ENCODE results near the gene STARD13.

The STARD13 gene

GRCh38 chr13:33112766-33113165 is 172.8 kb downstream of the STARD13 start:
- no peak for DNase-seq (ENCODE audit: low spot score)

DNA sequence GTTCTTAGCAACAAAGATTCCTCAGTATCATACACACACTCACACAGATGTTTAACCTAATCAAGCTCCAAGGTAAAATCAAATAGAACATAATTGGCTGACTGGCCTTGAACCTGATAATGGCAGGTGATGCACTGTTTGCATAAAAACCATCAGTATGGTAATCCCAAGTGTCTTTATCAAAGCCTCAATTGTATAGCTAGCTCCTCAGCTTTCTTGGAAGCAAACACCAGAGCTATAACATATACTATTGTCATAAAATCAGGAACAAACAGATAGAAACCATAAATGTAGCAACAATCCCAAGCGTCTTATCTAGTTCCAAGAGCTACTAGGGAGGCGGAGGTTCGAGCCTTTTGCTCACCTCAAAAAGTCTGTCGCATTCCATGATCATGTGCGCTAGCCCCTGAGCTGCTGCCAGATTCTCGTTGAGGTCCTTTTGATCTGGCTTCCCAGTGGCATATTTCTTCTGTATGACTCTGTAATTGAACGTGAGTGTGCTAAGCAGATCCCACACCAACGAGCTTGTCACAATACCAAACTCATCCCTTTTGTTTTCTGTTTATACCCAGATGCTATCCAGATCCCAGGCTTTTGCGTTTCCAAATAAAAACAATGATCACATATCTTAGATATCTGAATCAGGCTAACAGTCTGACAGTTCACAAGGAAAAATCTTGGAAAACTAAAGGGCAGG is 174.0 kb downstream of the STARD13 start:
- DNase-seq (ENCODE audit: low spot score) = peak; percentile 6

GRCh38 chr13:33110713-33111413 is 174.7 kb downstream of the STARD13 start:
- peak; percentile 69 for DNase-seq (ENCODE audit: low spot score)

- DNase-seq (ENCODE audit: low spot score) = peak; percentile 27
Observed at GRCh38 chr13:33110386-33110712, 175.2 kb downstream of the STARD13 start.

DNA sequence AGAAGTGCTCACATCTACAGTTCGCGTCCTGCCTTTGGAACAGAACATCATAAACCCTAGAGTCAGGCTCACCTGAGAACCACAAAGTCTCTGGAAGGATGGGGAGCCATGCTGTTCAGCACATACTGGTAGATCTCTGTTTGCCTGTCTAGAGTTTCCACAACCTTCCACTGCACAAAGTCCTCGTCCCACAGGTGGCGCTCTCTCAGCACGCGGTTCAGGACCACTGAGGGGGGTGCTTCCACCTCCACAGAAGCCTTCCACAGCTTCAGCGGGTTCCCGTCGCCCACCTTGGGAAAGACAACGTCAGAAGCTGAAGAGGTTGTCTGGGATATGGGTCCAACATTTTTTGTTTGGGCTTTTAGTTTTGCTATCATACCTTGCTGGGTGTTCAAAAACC is 175.8 kb downstream of the STARD13 start:
- DNase-seq (ENCODE audit: low spot score) = peak; percentile 59

GRCh38 chr13:33109271-33109697 is 176.3 kb downstream of the STARD13 start:
- DNase-seq (ENCODE audit: low spot score) = peak; percentile 26

DNA sequence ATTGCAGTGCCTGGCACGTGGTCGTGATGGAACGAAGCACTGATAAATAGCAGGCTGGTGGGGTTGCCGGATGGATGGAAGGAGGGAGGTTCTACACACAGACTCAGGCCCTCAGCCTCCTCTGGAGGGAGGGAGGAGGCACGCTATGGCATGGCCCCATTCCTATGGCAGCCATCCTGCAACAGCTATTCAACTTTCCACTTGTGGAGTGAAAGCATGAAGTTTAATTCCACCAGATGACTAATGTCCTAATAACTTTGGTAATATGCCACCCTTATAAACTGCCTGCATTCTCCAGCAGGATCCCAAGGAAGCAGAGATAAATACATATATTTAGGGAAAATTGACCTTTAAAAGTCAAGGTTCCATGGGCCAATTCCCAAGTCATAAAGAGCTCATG is 176.9 kb downstream of the STARD13 start:
- no peak for DNase-seq (ENCODE audit: low spot score)

- no peak for DNase-seq (ENCODE audit: low spot score)
Observed at GRCh38 chr13:33107361-33107760, 178.2 kb downstream of the STARD13 start.

DNA sequence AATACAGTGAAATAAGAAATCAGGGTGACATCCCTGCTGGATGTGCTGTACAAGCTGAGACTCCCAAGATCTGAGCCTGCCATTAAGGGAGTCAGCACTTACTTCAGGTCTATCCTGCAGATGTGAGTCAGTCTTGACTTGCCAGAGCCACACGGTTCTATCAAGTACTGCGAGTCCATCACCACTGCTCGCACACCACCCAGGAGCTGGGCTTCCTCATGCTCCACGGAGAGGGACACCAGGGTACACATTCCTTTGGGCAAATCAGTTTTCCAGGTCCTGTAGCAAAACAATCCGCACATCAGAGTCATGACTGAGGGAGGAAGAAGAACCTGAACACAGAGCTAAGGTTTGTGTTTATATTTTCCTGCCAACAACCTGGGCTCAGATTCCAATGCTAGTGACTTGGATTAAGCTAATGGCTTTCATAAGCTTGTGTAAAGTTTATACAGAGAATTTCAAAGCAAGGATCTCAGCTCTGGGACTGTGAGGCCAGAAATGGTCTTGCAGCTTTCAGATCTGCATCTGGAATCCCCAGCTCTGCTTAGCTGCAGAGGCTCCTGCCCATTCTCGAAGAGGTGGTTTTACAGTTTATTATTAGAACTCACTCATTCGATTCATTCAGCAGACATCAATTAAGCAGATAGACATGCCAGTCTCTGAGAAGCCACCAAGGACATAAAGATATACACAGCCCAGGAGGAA is 178.7 kb downstream of the STARD13 start:
- DNase-seq (ENCODE audit: low spot score) = no peak

DNA sequence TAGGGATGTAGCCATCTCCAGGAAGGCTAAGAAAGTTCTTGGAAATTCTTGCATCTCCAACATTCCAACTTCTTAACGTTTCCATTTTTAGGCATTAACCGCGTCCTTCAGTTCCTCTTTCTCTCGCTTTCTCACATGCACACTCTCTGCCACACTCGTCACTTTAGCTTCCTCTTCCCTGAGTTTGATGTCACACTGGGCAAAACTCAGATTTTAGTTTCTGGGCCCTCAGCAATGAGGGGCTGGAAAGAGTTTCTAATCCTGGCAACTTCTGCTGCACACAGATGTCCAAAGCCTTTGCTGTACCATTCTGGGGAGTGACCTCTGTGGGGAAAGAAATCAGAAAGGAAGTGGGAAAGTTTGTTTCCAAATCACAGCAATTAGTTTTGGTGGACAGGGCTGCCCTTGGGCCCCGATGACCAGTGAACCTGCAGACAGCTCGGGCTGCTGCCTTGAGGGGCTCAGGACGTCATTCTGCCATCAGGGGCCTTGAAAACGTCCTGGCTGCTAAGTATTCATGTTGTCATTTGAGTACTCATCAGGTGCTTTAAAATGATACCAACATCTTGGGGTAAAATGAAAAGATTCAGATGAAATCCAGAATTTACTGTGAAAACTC is 180.1 kb downstream of the STARD13 start:
- no peak for DNase-seq (ENCODE audit: low spot score)

- DNase-seq (ENCODE audit: low spot score) = no peak
Observed at GRCh38 chr13:33103457-33103856, 182.1 kb downstream of the STARD13 start.

GRCh38 chr13:33101835-33102234 is 183.7 kb downstream of the STARD13 start:
- no peak for DNase-seq (ENCODE audit: low spot score)

DNA sequence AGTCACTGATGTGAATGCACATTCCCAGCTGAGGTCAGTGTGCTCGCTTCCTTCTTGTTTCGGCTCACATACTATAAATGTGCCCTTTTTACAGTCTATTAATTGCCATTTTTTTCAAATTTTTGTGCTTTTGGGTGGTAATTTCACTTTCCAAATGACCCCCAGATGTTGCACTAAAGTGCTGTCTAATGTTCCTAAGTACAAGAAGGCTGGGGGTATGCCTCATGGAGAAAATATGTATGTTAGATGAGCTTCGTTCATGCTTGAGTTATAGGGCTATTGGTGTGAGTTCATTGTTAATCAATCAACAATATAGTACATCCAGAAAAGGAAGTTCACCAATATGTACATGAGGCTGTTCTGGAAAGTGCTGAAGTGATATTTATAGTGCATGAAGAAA is 184.7 kb downstream of the STARD13 start:
- DNase-seq (ENCODE audit: low spot score) = no peak

- no peak for DNase-seq (ENCODE audit: low spot score)
Observed at GRCh38 chr13:33099860-33100259, 185.7 kb downstream of the STARD13 start.

GRCh38 chr13:33096886-33097605 is 188.5 kb downstream of the STARD13 start:
- DNase-seq (ENCODE audit: low spot score) = no peak

DNA sequence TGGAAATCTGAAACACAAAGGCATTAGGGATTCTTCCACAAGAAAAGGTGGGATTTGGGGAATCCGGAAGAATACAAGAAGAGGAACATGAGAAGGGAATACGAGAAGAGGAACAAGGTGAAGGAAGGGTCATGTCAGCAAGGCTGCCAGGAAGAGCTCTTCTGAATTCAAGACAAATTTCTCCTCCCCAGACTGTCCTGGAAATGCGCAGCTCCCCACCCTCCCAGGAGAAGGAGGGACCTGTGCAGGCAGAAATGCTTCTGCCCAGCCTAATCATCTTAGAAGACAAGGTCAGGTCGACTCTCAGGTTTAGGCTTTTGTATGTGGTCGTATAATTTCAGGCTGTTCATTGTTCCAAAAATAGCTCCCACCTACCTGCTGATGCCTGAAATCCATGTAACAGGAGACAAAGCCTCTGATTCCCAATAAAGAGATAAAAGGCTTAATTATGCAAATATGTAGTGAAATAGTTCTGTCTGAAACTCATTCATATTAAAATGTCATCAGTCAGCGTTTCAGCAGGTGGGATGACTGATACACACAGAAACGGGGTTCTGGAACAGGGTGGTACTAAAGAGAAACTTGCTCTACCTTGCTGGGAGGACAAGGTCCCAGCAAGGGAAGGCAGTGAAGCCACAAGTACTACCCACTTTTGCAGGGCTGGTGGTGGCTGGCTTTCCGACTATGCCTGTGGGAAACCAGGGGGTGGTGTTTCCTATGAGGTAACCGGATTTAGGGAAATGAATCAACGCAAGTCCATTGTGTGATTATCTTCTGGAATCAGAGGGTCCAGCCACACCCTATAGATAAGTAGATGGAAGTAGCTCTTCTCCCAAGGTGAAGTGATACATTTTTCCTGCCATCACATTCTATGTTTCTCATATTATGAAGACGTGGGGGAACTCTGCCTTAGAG is 193.2 kb downstream of the STARD13 start:
- no peak for DNase-seq (ENCODE audit: low spot score)

DNA sequence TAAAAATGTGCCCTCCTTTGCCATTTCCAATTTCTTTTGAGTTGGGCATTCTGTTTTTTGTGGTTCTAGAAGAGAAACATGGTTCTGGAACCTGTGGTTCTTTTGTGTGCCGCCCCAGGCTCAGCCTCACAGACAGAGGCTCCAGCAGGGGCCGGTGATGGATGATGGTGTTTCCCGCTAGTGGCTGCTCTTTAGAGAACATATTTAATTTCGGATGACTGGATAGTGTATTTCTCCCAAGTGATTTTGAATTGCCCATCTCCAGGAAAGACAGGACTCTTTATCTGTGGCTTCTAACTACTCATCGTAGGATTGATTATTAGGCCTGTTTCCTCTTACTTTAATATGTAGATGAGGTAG is 194.2 kb downstream of the STARD13 start:
- DNase-seq (ENCODE audit: low spot score) = no peak

- no peak for DNase-seq (ENCODE audit: low spot score)
Observed at GRCh38 chr13:33090755-33091414, 194.7 kb downstream of the STARD13 start.

DNA sequence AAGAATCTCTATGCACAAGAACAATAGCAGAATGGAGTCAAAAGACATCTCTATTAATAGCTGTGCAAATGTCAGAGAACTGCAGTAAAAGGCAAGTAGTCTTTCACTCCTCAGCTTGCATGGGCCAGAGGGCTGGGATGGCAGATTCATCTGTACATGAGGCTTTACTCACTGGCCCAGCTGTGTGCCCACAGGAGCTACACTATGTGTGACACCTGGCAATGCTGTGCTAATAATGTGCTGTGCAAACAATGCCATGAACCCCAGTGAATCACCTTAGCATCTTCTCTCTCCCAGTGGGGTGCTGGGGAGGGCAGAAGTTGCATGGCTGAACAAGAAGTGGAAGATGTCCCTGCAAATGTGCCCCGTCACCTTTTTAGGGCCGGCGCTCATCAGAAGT is 196.2 kb downstream of the STARD13 start:
- DNase-seq (ENCODE audit: low spot score) = no peak

DNA sequence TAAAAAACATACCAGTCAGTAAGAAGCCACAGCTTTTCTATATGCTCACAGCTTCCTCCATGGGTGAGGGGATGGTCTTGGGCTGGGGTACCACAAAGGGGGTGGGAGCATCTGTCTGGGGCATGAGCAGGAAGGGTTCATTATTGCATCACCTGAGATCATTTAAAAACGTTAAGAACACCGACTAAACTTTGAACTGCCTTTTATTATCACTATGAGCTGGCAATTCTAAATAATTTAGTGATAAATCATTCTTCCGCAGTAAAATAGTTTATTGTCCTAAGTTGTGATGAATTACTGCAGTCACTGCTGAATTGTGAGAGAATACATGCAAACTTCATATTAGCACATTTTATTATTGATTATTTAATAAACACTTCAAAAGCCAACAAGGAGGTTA is 197.8 kb downstream of the STARD13 start:
- DNase-seq (ENCODE audit: low spot score) = no peak

GRCh38 chr13:33087091-33087490 is 198.5 kb downstream of the STARD13 start:
- DNase-seq (ENCODE audit: low spot score) = no peak
